Panc1 (cell line): ENCODE results near the gene GDPD5. TPM values are rescaled to one million over a fixed set of nuclear protein-coding genes. Genes with fewer than 3 reads are reported as not detected.
A peak's percentile ranks its signal among the peaks of the same experiment; 100 is the strongest.

ENCODE experiments used
- ATAC-seq: fragments of 200-7000 bp; cut with Tn5 transposase; 2 replicates; pipeline ENCODE4 v1.9.1; 2020; ENCODE audit warnings: mild to moderate bottlenecking, moderate library complexity
- BruUV-seq: library from RNA; stranded (reverse); fragments of 400-500 nt; replicated peaks from 2 replicates; lab custom pipeline; 2021; lab: Mats Ljungman, UMichigan
- CTCF ChIA-PET: fragments of 300-600 bp; sonication (Branson Sonifier 250); formaldehyde crosslinking; loops from one replicate; lab custom pipeline; 2022; ENCODE audit warnings: antibody characterized with exemption; lab: Charles Lee
- POLR2A ChIA-PET: fragments of 300-600 bp; sonication (Branson Sonifier 250); formaldehyde crosslinking; loops from one replicate; lab custom pipeline; 2022; ENCODE audit warnings: antibody characterized with exemption; lab: Charles Lee
- DNase-seq: peaks from one replicate; pipeline ENCODE4 v3.0.0-alpha.2; 2010; ENCODE audit warnings: low read depth, low spot score
- H3K27ac ChIP-seq: 2 replicates; pipeline ENCODE4 v1.5.1; 2011; ENCODE audit warnings: mild to moderate bottlenecking, low read length, inconsistent platforms
- H3K27me3 ChIP-seq: fragments of 200-500 bp; sonication (Bioruptor generic); 2 replicates; pipeline ENCODE4 v1.6.0; 2014; ENCODE audit warnings: low read length, inconsistent platforms; ENCODE audit not compliant: control insufficient read depth, insufficient read depth
- H3K36me3 ChIP-seq: fragments of 200-500 bp; sonication (Bioruptor generic); 2 replicates; pipeline ENCODE4 v1.5.1; 2014; ENCODE audit warnings: inconsistent platforms, mild to moderate bottlenecking, low read length, moderate library complexity; ENCODE audit not compliant: control insufficient read depth, insufficient read depth
- H3K4me1 ChIP-seq: 2 replicates; pipeline ENCODE4 v1.5.1; 2011; ENCODE audit warnings: inconsistent platforms, mild to moderate bottlenecking, low read length, moderate library complexity; ENCODE audit not compliant: control insufficient read depth, insufficient read depth
- H3K4me3 ChIP-seq, 2 experiments: 2 replicates each; pipeline ENCODE4 v1.5.1; 2011 to 2012; ENCODE audit warnings: low read depth in 2 of 2, low read length in 2 of 2, mild to moderate bottlenecking in 2 of 2, inconsistent platforms in 1 of 2, moderate library complexity in 1 of 2
- H3K9me3 ChIP-seq: fragments of 200-500 bp; sonication (Bioruptor generic); 2 replicates; pipeline ENCODE4 v1.5.1; 2014; ENCODE audit warnings: low read depth, mild to moderate bottlenecking, inconsistent platforms, low read length, moderate library complexity; ENCODE audit not compliant: control insufficient read depth, insufficient read depth
- CTCF ChIP-seq: fragments of 450-650 bp; IDR thresholded peaks from 2 replicates; pipeline ENCODE4 v1.5.1; 2017; ENCODE audit warnings: mild to moderate bottlenecking
- POLR2AphosphoS5 ChIP-seq: IDR thresholded peaks from 2 replicates; pipeline ENCODE4 v1.6.1; 2012; ENCODE audit warnings: mild to moderate bottlenecking, low read depth, low read length, moderate library complexity
- REST ChIP-seq, 2 experiments: IDR thresholded peaks; 2 replicates each; pipeline ENCODE4 v1.6.1; 2011 to 2012; ENCODE audit warnings: low read depth in 2 of 2, control low read depth in 1 of 2, low read length in 1 of 2, mild to moderate bottlenecking in 1 of 2, moderate library complexity in 1 of 2; ENCODE audit not compliant: insufficient read depth in 1 of 2
- SIN3A ChIP-seq: IDR thresholded peaks from 2 replicates; pipeline ENCODE4 v1.6.1; 2012; ENCODE audit warnings: low read depth, mild to moderate bottlenecking, low read length, moderate library complexity, borderline replicate concordance; ENCODE audit not compliant: insufficient read depth
- TCF7L2 ChIP-seq: IDR thresholded peaks from 2 replicates; pipeline ENCODE4 v1.6.1; 2011; ENCODE audit warnings: mild to moderate bottlenecking, low read depth, low read length, inconsistent platforms
- in situ Hi-C: cut with HindIII; loops from 2 replicates; pipeline ENCODE4 v1.10.0; 2016; ENCODE audit warnings: low sequenced_read_pairs, low pct_unique_long_range_greater_than_20kb
- intact Hi-C: fragments of 100-400 bp; cut with micrococcal nuclease; formaldehyde crosslinking; loops from one replicate; pipeline ENCODE4 v1.10.0; 2022; ENCODE audit not compliant: unreplicated experiment
- total RNA-seq: library from RNA; stranded (reverse); gene quantifications from one replicate; pipeline ENCODE4 v1.2.1, GENCODE V29; 2021; ENCODE audit not compliant: unreplicated experiment

GDPD5 gene
- total RNA-seq, 1 experiment from 2014 or later, result 6.0 TPM

DNA sequence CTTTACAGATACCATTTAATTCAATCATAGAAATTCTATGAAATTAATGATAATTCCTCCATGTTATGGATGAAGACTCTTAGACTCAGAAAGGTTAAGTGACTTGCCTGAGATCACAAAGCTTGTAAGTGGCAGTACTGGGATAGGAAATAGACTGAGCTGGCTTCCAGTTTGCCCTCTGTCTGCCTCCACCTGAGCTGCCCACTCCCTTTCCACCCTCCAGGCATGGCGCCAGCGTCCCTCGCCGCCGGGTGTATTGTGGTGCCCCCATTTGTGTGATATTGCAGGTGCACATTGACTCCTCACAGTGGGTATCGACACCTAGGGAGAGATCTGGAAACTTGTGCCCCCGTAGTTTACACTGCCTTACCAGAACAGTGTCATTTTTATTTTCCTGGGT lies 135.8 kb downstream of the GDPD5 start:
- H3K27ac ChIP-seq, result no peak overlapping the region
- no peak overlapping the region for H3K4me3 ChIP-seq
- ChIA-PET CTCF (interaction anchor here (0.6 to 0.8 kb wide), 3 partner anchors 24 to 131 kb away, joined by 3 to 7 read pairs (median 4); no protein-coding TSS in a partner anchor), POLR2A (no interaction called here)
- in situ Hi-C loops (no loop called here), intact Hi-C loops (loop anchor here (2.0 kb wide), 1 partner anchor 35 kb away; no protein-coding TSS in a partner anchor)
- no peaks in the 10 kb centered on the region for H3K9me3 ChIP-seq
- no peak for TF ChIP-seq TCF7L2
- no peak for TF ChIP-seq REST (IDR thresholded peaks at IDR 0.05; ENCODE audit: insufficient read depth in 1 of 2, low read depth in 2 of 2, low read length in 1 of 2)
- TF ChIP-seq CTCF, result no peak
- no peak for TF ChIP-seq POLR2AphosphoS5
- no peak for TF ChIP-seq SIN3A
- H3K36me3 ChIP-seq, result no peaks in the 10 kb centered on the region
- no peak for ATAC-seq
- H3K4me1 ChIP-seq, result peaks cover 29% of the 10 kb centered on the region
- no peak for DNase-seq
- no TSS peak for BruUV-seq
- H3K27me3 ChIP-seq, result no peaks in the 10 kb centered on the region

DNA sequence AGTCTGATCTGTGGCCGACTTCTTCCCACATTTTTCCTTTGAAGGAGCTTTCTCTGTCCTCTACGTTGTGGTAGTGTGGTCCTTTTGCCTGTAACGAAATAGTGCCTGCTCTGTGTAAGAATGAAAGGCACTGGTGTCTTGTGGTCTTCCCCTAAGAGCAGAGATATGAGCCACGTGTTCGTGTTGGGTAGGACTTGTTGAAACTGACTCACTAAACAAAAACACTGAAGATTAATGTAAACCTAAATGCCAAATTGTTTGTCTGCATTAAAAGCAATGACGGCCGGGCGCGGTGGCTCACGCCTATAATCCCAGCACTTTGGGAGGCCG lies 136.5 kb downstream of the GDPD5 start:
- ATAC-seq, result no peak
- no peak for DNase-seq
- BruUV-seq, result no TSS peak
- Histone ChIP-seq H3K9me3 (no peaks in the 10 kb centered on the region), H3K4me1 (peaks cover 36% of the 10 kb centered on the region), H3K27me3 (no peaks in the 10 kb centered on the region), H3K4me3 (no peak overlapping the region), H3K27ac (peak overlapping the region; percentile 13; the same call in 1 of the 2 replicates), H3K36me3 (no peaks in the 10 kb centered on the region)
- in situ Hi-C loops (no loop called here), intact Hi-C loops (loop anchor here (2.0 kb wide), 1 partner anchor 36 kb away; no protein-coding TSS in a partner anchor)
- TF ChIP-seq CTCF (no peak), TCF7L2 (no peak), SIN3A (no peak), POLR2AphosphoS5 (no peak), REST (IDR thresholded peaks at IDR 0.05; ENCODE audit: insufficient read depth in 1 of 2, low read depth in 2 of 2, low read length in 1 of 2) (no peak)
- ChIA-PET POLR2A (no interaction called here), CTCF (interaction anchor here (0.5 to 1.9 kb wide), 6 partner anchors 43 to 144 kb away, joined by 3 to 17 read pairs (median 4); no protein-coding TSS in a partner anchor)
